Measurements from ENCODE around the gene SERTAD2.

GRCh38 chr2:64698668-64699444 is 45.1 kb upstream of the SERTAD2 start:
- TF ChIP-seq CTCF (IDR thresholded peaks at IDR 0.05) (no peak), ZFX (IDR thresholded peaks at IDR 0.05; ENCODE audit: borderline replicate concordance) (no peak)

Data from 22Rv1 (cell line).